KBM-7 (cell line): ENCODE results near the gene ABCA13.
A peak's percentile ranks its signal among the peaks of the same experiment; 100 is the strongest.
"Not testable (repeated sequence)": the region's sequence is repeated elsewhere in the genome, so short reads cannot be mapped to it uniquely, and the experiment has no call there.

Experiments used
- DNase-seq: peaks from one replicate; pipeline ENCODE4 v3.0.0-alpha.2; 2015
- in situ Hi-C: fragments of 300-500 bp; cut with MboI; formaldehyde crosslinking; loops from 2 replicates; pipeline ENCODE4 v1.14.3; 2020; ENCODE audit warnings: low sequenced_read_pairs, low pct_unique_long_range_greater_than_20kb, mixed read lengths

The ABCA13 gene, protein sequence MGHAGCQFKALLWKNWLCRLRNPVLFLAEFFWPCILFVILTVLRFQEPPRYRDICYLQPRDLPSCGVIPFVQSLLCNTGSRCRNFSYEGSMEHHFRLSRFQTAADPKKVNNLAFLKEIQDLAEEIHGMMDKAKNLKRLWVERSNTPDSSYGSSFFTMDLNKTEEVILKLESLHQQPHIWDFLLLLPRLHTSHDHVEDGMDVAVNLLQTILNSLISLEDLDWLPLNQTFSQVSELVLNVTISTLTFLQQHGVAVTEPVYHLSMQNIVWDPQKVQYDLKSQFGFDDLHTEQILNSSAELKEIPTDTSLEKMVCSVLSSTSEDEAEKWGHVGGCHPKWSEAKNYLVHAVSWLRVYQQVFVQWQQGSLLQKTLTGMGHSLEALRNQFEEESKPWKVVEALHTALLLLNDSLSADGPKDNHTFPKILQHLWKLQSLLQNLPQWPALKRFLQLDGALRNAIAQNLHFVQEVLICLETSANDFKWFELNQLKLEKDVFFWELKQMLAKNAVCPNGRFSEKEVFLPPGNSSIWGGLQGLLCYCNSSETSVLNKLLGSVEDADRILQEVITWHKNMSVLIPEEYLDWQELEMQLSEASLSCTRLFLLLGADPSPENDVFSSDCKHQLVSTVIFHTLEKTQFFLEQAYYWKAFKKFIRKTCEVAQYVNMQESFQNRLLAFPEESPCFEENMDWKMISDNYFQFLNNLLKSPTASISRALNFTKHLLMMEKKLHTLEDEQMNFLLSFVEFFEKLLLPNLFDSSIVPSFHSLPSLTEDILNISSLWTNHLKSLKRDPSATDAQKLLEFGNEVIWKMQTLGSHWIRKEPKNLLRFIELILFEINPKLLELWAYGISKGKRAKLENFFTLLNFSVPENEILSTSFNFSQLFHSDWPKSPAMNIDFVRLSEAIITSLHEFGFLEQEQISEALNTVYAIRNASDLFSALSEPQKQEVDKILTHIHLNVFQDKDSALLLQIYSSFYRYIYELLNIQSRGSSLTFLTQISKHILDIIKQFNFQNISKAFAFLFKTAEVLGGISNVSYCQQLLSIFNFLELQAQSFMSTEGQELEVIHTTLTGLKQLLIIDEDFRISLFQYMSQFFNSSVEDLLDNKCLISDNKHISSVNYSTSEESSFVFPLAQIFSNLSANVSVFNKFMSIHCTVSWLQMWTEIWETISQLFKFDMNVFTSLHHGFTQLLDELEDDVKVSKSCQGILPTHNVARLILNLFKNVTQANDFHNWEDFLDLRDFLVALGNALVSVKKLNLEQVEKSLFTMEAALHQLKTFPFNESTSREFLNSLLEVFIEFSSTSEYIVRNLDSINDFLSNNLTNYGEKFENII (N-terminal part only)

DNA sequence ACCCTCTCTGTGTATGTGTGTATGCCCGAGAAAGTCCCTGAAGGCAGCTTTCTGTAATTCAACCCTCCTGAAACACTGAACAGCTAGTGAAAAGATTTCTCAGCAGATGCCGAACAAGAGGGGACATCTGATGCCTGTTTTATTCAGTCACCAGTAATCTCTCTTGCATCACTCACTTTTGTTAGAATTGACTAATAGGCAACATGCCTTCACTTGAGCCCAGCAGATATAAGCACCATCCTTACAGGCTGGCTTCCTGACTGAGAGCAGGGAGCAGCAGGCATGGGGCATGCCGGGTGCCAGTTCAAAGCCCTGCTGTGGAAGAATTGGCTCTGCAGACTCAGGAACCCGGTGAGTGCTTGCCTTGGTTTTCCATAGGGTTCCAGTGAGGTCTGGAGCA is at the start of gene ABCA13:
ABCA13 (plus strand) TSS at position 257 of the 400 bp plus-strand sequence; CDS start at position 283, 26 bp downstream.
- in situ Hi-C loops: no loop called here
- DNase-seq: no peak

DNA sequence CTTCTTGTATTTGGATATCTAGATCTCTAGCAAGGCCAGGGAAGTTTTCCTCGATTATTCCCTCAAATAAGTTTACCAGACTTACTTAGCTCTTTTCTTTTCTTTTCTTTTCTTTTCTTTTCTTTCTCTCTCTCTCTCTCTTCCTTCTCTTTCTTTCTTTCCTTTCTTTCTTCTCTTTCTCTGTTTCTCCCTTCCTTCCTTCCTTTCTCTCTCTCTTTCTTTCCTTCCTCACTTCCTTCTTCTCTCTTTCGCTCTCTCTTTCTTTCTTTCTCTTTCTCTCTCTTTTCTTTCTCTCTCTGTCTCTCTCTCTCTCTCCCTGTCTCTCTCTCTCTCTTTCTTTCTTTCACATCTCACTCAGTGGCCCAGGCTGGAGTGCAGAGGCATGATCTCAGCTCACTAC is 45.2 kb upstream of the ABCA13 start:
- in situ Hi-C loops: no loop called here
- no peak for DNase-seq

DNA sequence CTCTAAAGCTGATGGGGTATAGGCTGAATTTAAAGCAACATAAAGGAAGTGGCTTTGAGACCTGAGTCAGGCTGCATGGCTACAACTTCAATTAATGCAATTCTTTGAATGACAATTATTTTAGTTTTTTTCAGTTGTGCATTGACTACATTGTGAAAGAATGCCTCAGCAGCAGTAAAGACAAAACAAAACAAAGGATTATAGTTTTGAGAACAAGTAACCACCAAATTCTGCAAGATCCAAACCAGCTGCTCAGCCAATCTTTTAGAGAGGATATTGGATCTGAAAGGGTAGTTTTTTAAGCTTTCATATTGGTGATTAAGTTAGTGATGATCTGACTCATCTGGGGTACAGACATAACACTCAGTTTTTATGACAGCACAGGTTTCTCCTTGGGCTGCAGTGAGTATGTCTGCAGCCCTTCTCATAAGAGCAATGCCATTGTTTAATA is 40.6 kb upstream of the ABCA13 start:
- no peak for DNase-seq
- in situ Hi-C loops: no loop called here

DNA sequence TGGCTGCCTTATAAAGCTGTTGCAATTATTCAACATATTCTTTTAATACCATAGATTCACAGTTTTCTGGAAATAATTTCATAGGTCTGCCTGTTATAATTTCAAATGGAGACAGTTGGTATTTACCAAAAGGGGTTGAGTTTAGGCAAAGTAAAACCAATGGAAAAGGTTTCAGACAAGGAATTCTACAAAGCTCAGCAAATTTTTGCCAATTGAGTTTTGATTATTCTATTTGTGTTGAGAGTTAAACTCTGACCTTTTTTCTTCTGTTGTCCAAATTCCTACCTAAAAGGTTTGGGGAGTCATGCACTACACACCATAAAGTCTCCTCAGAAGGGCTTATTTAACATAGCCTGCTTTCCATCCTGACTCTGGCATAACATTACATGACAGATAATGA is 38.5 kb upstream of the ABCA13 start:
- no peak for DNase-seq
- in situ Hi-C loops: no loop called here

DNA sequence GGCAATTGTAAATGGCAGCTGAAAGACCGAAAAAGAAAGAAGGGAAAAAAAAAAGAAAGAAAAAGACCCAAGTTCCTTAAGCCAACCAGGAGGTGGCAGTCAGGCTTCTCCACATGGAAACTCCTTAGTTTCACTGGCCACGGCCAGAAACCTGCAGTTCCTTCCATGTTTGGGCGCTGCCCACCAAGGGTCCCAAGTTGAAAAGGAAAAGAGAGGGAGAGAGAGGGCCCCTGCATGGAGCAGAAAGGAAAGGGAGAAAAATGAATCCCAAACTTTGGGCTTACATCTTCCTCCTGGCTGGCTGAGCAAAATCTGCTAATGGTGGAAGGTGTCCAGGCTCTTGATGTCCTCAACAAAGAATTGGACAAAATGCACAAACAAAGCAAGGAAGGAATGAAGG is 31.8 kb upstream of the ABCA13 start:
- in situ Hi-C loops: no loop called here
- DNase-seq: no peak

DNA sequence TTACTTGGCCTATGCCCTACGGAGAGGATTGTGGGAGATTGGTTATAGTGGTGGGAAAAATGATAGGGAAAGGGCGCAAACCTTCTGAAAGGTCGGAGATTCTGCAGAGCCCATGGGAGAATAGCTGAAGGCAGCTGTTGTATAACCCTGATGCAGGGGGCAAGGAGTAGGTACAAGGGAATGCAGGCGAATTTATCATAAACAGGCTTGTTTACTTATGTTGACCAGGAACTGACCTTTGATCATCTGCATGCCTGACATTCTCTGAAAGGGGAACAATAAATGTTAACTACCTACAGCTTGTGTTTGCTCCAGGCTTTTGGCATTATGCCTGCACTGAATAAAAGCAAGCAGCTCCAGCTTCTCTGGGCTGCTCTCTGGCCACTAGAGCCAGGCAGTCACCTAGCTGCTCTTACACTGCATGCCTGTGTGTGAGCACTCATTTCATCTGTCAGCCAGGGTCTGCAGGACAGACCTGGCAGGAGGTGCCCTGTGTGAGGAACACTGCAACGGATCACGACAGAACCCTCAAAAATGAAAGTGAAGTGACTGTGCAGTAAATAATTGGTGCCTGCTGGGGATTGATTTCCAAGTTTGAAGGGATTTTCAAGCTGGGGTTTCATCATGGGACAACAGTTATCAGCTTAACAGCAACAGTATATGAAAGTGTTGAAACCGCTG is 31.1 kb upstream of the ABCA13 start:
- in situ Hi-C loops: no loop called here
- DNase-seq: no peak

DNA sequence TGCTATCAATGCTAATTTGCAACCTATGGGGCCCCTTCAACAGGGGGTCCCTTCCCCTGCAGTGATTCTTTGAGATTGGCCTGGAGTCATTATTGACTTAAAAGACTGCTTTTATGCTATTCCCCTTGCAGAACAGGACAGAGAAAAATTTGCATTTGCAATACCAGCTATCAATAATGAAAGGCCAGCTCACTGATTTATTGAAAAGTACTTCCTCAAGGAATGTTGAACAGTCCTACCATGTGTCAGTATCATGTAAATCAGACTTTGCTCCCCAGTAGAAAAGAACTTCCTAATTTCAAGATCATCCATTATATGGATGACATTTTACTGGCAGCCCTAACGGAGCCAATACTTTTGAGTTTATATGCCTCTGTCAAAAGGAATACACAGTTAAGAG is 29.7 kb upstream of the ABCA13 start:
- in situ Hi-C loops: no loop called here
- DNase-seq: no peak

DNA sequence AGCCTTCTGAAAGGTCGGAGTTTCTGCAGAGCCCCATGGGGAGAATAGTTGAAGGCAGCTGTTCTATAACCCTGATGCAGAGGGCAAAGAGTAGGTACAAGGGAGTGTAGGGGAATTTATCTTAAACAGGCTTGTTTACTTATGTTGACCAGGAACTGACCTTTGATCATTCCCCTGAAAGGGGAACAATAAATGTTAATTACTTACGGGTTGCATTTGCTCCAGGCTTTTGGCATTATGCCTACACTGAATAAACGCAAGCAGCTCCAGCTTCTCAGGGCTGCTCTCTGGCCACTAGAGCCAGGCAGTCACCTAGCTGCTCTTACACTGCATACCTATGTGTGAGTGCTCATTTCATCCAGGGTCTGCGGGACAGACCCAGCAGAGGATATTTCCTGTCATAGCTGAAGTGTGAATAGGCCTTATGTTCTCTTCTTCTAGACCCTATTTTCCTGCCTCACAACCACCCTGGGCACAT is 26.9 kb upstream of the ABCA13 start:
- in situ Hi-C loops: no loop called here
- DNase-seq: no peak

DNA sequence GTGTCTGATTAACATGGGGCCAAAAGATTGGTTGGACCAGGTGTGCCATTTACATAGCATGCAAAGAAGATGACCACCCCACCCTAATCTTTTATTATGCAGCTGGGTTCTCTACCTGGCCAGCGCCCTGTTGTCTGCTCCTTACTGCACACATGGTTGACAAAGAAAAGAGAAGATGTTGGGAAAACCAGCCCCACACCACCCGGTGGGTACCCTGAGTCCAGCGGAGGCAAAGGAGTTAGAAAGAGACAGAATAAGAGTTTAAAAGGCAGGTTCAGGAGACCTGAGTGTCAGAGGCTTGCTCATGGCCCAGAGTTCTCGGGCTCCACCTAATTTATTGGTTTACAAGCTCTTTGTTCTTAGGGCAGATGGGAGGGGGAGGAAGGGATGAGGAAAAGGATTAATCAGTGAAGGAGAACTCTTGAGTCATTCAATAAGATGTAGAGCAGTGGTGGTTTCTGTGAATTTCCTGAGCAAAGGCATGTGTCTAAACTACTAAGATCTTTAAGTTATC is 24.1 kb upstream of the ABCA13 start:
- in situ Hi-C loops: no loop called here
- no peak for DNase-seq

DNA sequence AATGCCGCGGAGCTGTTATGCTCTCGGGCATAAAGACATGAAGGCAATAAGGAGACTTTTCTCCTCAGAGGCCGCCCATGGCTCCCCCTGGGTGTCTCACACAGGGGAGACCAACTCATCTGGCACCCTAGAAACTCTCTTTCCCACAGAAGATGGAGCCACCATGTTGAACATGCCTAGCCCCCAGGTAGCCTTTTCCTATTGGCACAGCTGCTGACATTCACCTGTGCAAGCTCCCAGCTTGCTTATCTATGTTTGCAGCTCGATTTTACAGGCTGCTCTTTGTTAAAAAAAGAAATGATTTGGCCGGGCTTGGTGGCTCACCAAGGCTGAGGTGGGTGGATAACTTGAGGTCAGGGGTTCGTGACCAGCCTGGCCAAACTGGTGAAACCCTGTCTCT is 23.6 kb upstream of the ABCA13 start:
- in situ Hi-C loops, DNase-seq: not testable (repeated sequence)

DNA sequence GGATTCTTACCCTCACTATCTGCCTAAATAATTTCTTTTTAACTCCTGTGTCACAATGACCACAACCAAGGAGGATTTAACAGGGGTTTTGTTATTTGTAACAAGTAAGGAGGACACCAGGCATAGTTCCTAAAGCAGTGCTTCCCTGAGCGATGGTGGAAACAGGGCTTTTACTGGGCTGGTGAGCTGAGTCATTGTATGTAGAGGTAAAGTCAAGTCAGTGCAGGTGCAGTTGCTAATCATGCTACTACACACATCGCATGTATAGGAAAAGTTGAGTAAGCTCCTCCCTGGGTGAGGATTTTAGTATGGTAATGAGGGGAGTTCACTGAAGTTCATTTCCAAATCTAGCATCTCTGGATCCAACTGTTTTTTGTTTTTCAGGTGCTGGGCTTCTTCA is 22.9 kb upstream of the ABCA13 start:
- no peak for DNase-seq
- in situ Hi-C loops: no loop called here

DNA sequence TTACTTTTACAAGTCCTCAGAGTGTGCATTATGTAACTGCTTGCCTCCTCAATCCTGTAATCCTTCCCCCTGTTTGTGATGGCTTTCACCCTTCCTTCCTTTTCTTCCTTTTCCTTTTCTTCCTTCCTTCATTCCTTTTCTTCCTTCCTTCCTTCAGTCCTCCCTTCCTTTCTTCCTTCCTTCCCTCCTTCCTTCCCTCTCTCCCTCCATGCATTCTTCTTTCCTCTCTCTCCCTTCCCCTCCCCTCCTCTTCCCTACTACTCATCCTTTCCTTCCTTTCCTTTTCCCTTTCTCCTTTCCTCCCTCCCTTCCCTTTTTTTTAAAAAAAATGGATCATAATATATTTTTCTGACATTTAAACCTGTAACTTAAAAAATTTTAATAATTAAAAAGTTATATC is 22.2 kb upstream of the ABCA13 start:
- in situ Hi-C loops: no loop called here
- DNase-seq: no peak

DNA sequence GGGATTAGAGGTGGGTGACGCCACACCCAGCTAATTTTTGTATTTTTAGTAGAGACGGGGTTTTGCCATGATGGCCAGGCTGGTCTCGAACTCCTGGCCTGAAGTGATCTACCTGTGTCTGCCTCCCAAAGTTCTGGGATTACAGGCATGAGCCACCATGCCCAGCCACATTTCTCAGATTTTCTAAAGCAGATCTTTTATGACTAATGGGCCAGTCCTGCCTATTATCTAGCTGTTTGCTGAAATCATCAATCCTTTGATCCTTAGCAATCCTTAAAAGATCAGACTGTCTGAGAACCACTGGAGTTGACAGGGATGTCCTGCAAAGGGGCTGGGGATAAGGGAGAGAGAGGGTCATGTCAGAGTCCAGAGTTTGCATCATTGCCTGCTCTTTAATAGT is 21.2 kb upstream of the ABCA13 start:
- DNase-seq: no peak
- in situ Hi-C loops: no loop called here

DNA sequence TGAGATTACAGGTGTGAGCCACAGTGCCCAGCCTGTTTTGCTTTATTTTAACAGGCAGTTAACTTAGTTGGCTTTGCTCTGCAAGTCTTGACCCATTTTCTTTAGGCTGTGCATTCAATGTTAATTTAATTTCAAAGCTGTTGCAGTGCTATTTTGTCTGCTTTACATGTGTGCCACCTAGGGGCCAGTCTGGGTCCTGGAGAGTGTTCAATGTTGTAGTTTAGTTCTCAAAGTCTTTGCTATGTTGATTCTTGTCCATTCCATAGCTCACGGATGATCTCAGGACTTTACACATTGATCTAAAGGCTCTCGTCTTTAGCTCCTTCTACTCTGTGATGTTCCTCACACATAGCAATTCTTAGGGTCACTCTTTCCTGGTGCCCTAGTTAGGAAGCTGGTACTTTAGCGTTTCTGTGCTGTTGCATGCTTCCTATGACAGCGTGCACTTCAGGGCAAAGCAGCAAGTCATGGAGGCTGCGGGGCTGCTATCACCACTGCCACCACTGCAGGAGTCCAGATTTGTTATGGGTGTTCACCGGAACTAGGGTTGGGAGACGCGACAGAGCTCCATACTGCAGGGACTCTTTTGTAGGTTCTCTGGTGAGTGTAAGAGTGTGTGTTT is 16.4 kb upstream of the ABCA13 start:
- peak; percentile 36 for DNase-seq
- in situ Hi-C loops: no loop called here

DNA sequence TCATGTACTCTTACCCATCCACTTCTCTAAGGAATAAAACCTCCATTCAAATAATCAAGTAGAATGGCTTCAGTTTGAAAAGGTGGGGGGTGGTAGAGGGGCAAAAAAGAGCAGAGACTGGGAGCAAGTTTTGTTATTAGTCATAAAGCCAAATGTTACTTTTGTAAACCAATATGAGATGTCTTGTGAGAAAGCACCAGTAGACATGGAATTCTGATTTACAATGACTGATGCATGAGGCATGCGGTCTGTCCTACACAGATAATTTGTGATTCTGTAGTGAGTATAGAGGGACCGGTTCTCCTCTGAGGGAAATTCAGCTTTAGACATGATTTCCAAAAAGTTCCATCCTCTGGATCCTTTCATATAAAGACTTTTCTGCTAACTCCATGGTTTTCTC is 12.9 kb upstream of the ABCA13 start:
- in situ Hi-C loops: no loop called here
- no peak for DNase-seq

DNA sequence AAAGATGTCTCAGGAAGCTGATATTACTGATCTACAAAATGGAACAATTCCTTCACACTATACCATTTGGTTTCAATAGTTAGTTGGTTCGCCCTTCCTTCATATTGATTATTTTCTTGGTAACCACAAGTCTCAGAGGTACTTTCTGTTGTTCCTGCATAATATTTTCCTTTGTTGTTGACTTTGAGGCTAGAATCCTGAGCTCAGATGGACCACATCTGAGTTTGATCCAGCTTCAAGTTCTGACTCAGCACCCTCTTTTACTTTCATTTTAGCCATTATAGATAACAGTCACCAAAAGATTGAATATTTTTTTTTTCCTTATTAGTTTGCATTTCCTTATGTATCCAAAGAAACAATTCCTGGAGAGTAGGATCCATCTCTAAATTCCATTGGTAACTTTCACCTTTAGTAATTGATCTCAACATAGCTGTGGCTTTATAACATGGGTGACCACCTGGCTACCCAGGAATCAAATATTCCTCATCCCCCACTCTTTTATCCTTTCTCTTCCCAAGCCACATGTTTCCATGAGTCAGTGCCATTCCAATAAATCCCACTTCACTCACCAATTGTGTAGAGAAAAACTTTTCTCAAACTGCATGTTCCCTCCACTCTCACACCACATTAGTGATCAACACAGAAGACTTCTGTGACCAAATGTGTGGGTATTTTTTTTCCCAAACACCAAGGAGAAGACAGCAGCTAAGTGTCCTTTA is 9.7 kb upstream of the ABCA13 start:
- in situ Hi-C loops: no loop called here
- no peak for DNase-seq

DNA sequence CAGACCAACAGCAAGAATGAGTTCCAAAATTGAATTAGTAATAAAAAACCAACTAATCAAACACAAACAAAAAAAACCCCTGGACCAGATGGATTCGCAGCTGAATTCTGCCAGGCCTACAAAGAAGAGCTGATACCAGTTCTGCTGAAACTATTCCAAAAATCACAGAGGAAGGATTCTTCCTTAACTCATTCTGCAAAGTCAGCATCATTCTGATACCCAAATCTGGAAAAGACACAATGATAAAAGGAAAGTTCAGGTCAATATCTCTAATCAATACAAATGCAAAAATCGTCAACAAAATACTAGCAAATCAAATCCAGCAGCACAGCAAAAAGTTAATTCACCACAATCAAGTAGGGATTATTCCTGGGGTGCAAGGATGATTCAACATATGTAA is 6.1 kb upstream of the ABCA13 start:
- in situ Hi-C loops: no loop called here

DNA sequence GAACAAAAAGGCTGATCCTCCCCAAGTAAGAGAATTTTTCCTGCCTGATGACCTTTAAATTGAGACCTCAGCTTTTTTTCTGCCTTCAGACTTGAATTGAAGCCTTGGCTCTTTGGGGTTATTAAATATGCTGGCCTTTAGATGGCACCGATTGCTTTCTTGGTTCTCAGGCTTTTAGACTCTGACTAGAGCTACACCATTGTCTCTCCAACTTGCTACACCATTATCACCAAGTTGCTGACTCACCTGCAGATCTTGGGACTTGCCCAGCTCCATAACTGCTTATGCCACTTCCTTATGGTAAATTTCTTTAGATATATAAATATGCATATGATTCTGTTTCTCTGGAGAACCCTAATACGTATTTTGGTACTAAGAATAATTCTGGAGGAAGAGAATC is 3.1 kb upstream of the ABCA13 start:
- no peak for DNase-seq
- in situ Hi-C loops: no loop called here

More for the DNA sequence above, 6.1 kb upstream of the ABCA13 start:
- no peak for DNase-seq
